ENCODE data around the gene IGFN1. TPM values are rescaled to one million over a fixed set of nuclear protein-coding genes. Genes with fewer than 3 reads are reported as not detected.

Gene IGFN1
- total RNA-seq, 1 donor from 2014 or later, result 7.9 TPM

DNA sequence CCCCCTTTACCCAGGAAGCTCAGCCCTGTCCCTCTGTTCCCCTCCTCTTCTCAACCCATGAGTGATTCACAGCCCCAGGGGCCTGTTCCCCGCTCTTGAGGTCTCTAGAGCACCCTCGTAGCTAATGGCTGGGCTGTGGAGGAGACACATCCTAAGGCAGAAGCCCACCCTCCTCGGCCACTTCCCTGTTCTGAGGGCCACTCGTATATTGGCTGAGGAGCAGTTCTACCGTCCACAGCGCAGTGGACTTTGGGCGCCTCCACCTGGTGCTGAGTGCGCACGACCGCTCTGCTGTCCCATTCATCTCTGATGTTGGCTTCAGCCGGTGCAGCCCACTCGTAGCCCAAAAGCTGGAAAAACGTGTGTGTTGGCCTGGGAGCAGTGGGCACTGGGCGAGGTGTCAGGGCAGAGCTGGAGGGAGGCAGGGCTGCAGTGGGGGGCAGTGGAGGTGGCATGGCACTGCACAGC, 68.2 kb downstream of the IGFN1 start:
- Mint-ChIP-seq H3K4me3 (no peak overlapping the region), H3K9me3 (no peaks in the 10 kb centered on the region), H3K27me3 (peaks cover 31% of the 10 kb centered on the region), H3K36me3 (no peaks in the 10 kb centered on the region), H3K4me1 (ENCODE audit: unreplicated experiment) (no peaks in the 10 kb centered on the region), H3K27ac (no peak overlapping the region)
- TF ChIP-seq, protein P1, sequence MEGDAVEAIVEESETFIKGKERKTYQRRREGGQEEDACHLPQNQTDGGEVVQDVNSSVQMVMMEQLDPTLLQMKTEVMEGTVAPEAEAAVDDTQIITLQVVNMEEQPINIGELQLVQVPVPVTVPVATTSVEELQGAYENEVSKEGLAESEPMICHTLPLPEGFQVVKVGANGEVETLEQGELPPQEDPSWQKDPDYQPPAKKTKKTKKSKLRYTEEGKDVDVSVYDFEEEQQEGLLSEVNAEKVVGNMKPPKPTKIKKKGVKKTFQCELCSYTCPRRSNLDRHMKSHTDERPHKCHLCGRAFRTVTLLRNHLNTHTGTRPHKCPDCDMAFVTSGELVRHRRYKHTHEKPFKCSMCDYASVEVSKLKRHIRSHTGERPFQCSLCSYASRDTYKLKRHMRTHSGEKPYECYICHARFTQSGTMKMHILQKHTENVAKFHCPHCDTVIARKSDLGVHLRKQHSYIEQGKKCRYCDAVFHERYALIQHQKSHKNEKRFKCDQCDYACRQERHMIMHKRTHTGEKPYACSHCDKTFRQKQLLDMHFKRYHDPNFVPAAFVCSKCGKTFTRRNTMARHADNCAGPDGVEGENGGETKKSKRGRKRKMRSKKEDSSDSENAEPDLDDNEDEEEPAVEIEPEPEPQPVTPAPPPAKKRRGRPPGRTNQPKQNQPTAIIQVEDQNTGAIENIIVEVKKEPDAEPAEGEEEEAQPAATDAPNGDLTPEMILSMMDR (conservative IDR thresholded peaks at IDR 0.05), result no peak
- DNase-seq (ENCODE audit: extremely low spot score, unreplicated experiment), result peak; percentile 62

DNA sequence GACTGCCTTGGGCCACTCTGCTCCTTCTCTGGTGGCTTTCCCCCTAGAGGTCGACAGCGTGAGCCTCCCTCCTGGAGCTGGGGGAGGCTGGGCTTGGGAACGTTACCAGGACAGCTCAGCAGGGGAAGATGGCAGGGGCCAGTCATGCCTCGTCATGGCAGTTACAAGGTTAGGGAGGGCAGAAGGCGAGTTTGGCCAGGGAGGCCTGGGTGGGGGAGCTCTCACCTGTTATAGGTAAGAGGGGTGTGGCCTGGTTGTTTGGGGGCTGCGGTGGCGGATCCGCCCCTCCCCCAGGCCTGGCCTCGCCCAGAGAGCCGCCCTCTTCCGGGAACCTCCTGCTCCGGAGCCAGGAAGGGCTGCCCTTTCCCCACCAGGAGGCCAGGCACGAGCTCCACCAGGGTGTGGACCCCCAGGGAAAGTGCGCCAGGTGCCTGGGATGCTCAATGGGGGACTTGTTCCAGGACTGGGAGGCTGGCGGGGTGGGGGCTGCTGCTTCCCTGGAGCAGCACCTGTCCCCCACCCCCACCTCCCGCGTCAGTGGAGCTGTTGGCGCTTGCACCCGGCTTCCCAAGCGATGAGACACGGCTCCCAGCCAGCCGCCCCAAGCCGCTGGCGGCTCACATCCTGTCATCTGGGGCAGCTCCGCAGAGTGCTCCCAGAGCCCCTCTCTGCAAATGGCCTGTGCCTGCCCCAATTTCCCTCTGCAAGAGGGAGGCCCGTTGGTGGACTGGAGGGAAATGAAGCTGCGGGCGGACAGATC, 69.0 kb downstream of the IGFN1 start:
- peak; percentile 65 for DNase-seq (ENCODE audit: extremely low spot score, unreplicated experiment)
- Mint-ChIP-seq H3K27me3 (peaks cover 34% of the 10 kb centered on the region), H3K36me3 (no peaks in the 10 kb centered on the region), H3K4me3 (no peak overlapping the region), H3K27ac (no peak overlapping the region), H3K4me1 (ENCODE audit: unreplicated experiment) (no peaks in the 10 kb centered on the region), H3K9me3 (no peaks in the 10 kb centered on the region)
- TF ChIP-seq, protein P1 (conservative IDR thresholded peaks at IDR 0.05), result no peak

DNA sequence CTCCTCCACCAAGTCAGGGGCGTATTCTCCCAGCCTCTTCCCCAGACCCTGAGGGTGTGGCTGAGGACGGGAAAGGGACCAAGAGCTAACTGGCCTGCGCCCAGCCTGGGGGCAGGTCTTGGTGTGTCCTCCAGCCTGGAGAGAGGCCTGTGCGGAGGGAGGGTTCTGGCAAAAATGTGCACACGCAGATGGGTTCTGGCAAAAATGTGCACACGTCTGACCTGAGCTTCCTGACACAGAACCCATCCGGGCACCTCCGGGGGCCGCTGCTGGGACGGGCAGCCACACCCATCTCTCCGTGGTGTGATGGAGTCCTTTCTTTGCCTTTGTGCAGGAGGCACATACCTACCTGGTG, 69.6 kb downstream of the IGFN1 start:
- peak; percentile 58 for DNase-seq (ENCODE audit: extremely low spot score, unreplicated experiment)
- H3K27ac Mint-ChIP-seq, result no peak overlapping the region
- no peaks in the 10 kb centered on the region for H3K9me3 Mint-ChIP-seq
- no peaks in the 10 kb centered on the region for H3K36me3 Mint-ChIP-seq
- TF ChIP-seq, protein P1 (conservative IDR thresholded peaks at IDR 0.05), result no peak
- H3K4me1 Mint-ChIP-seq (ENCODE audit: unreplicated experiment), result no peaks in the 10 kb centered on the region
- H3K27me3 Mint-ChIP-seq, result peaks cover 34% of the 10 kb centered on the region
- H3K4me3 Mint-ChIP-seq, result peak overlapping the region; percentile 27

- TF ChIP-seq, protein P1 (conservative IDR thresholded peaks at IDR 0.05), result no peak
- H3K4me3 Mint-ChIP-seq, result peak overlapping the region; percentile 27
- H3K9me3 Mint-ChIP-seq, result no peaks in the 10 kb centered on the region
- H3K36me3 Mint-ChIP-seq, result no peaks in the 10 kb centered on the region
- H3K4me1 Mint-ChIP-seq (ENCODE audit: unreplicated experiment), result no peaks in the 10 kb centered on the region
- DNase-seq (ENCODE audit: extremely low spot score, unreplicated experiment), result peak; percentile 60
- H3K27ac Mint-ChIP-seq, result no peak overlapping the region
- H3K27me3 Mint-ChIP-seq, result peaks cover 34% of the 10 kb centered on the region
Measured at GRCh38 chr1:201260648-201261311, 70.2 kb downstream of the IGFN1 start.

DNA sequence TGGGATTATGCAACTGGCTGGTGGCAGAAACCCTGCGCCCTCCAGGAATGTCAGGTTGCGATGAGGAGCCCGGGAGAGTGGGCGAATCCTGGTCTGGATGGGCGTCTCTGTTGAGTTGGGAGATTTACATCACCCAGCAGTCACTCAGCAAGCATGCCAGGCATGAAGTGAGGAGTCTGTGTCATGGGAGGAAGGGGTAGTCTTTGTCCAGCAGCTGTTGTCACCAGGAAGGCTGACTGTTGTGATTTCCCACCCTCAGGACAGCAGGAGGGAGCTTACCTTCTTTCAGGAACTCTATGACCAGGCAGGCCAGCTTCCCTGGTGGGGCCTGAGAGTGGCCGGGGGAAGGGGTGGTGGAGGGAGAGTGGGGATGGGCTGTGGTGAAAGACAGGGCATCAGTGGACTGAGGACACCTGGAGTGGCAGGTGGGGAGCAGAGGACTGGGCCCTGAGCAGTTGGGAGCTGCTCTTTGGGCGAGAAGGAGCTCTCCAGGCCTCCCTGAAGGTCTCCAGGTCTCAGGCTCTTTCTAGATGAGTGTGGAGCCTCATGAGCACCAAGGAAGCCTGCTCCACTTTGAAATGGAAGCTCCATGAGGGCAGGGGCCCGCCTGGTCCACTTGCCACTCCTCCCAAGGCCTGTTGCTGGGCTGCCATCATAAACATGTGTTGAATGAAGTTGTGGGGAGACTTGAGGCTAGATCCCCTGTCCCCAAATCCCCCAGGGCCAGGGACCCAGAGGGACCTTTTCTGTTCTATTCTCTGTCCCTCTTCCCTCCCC, 71.3 kb downstream of the IGFN1 start:
- no peak overlapping the region for H3K27ac Mint-ChIP-seq

More for the DNA sequence above, 71.3 kb downstream of the IGFN1 start:
- H3K4me1 Mint-ChIP-seq (ENCODE audit: unreplicated experiment), result no peaks in the 10 kb centered on the region
- TF ChIP-seq, protein P1 (conservative IDR thresholded peaks at IDR 0.05), result no peak
- H3K9me3 Mint-ChIP-seq, result no peaks in the 10 kb centered on the region
- DNase-seq (ENCODE audit: extremely low spot score, unreplicated experiment), result no peak
- H3K4me3 Mint-ChIP-seq, result no peak overlapping the region
- peaks cover 41% of the 10 kb centered on the region for H3K27me3 Mint-ChIP-seq
- H3K36me3 Mint-ChIP-seq, result no peaks in the 10 kb centered on the region
